Activated naive CD8-positive, alpha-beta T cell treated with anti-CD3 and anti-CD28 coated beads, Interleukin-2, amount 50 U/mL, for 16 hours (primary cell): ENCODE data around the gene KLHL13.
"Not testable (repeated sequence)": the region's sequence is repeated elsewhere in the genome, so short reads cannot be mapped to it uniquely, and the experiment has no call there.

Experiments
- DNase-seq: peaks from one replicate; pipeline ENCODE4 v3.0.0-alpha.2; 2020; ENCODE audit warnings: low read depth, low spot score

Gene KLHL13

DNA sequence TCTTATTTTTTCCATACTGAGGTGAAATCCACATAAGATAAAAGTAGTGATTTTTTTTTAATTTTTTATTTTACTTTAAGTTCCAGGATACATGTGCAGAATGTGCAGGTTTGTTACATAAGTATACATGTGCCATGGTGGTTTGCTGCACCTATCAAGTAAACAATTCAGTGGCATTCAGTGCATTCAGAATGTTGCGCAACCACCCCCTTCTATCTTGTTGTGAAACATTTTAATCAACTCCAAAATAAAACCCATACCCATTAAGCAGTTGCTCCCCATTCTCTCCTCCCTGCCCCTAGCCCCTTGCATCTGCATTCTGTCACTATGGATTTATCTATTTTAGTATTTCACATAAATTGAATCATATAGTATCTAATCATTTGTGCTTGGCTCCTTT is 121.2 kb downstream of the KLHL13 start:
- DNase-seq, result no peak

DNA sequence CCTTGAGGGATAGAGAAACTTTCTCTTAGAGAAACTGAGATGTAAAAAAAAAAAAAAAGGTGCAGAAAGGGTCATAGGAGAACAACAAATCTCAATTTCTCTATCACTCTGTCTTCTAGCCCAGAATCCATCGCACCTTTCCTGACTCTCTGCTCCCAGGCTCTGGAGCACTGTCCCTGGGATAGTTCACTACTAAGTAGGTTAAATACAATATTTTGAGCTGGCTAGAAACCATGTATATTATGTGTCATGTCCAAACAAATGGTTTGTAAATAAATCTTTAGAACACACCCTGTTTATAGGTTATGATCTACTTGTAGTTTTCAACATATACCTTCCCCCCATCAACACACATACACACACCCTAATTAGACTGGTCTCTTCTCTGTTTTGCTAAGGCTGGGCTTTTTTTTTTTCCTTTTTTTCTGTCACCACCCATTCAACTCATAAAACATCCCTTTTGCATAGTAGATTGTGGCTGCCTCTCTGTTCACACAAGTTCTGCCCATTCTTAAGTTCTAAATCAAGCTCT is 124.4 kb downstream of the KLHL13 start:
- no peak for DNase-seq

DNA sequence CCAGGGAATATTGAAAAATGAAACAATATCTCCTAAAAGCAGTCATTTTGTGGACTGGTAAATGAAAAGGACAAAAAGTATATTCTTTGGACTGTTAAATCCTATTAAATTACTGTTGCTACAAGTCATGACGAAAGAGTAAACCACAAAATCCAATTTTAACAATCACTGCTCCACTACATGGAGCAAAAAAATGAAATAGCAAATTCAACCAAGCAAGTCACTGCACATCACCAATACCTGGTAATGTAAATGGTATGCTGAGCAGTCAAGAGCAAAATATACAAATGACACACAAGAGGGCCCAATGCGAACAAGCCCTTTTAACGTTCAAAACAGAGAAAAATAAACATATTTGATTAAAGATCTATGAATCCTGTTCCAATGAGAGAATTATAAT is 126.2 kb downstream of the KLHL13 start:
- no peak for DNase-seq

- no peak for DNase-seq
Observed at GRCh38 chrX:117989512-117989911, 127.1 kb downstream of the KLHL13 start.

DNA sequence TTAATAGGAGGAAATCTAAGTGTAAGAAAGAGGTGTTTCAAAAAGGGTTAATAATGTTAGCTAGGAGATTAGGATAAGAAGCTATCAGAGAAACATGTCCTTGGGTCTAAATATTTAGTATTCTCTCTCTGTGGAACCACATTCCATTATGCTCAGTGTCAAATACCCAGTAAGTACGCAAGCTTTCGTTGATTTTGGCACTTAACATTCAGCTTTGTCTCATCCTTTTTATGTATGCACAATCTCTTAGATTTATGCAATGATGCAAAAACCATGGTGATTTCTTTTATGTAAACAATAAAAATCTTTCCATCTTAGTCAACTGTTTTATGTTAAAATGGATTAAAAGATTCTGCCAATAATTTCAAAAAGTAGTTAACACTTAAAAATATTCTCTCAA is 129.2 kb downstream of the KLHL13 start:
- DNase-seq, result no peak

DNA sequence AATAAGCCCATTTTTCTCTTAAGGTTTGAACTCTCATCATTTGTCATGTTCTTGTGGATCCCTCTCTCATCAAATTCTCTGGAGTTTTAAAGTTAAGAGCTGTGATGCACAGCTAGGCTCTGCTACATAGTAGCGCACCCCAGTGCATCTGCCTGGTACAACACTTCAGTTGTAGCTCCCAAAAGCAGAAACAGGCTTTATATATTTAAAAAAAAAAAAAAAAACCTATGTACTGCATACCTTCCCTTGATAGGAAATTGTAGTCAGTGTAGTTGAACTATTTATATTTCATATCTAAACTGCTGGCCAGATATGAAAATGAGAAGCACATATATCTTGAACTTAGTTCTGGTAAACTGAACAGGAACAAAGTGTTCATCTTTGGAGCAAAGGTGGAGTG is 131.4 kb downstream of the KLHL13 start:
- no peak for DNase-seq

DNA sequence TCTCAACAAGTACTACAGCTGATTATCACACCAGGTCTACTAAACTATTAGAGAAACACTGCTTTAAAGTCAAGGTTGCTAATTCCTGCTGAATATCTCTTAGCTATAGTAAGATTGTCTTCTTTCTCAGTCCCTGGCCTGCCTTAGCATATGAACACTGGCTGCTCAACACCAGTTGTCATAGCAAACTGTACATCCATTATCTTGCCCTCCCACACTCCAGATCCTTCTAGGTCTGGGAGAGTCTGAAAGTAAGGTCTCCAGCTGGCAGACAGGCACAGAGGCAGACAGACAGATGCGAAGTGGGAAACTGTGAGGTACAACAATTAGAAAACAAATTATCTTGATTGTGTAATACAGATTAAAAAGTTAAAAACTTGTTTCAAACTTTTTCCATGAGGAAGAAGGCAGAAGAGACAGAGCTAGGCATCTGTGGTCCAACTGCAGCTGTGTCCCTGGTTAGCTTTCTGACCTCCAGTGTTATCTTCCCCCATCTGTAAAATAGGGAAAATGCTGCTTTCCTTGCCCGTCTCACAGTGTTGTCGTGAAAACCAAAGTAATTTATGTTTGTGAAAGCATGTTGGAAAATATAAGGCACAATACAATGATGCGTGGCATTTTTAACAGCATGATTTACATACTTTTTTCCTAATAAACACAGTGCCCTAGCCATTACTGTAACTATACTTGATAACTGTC is 133.8 kb downstream of the KLHL13 start:
- DNase-seq, result no peak

- no peak for DNase-seq
Observed at GRCh38 chrX:117978402-117978801, 138.2 kb downstream of the KLHL13 start.

GRCh38 chrX:117977526-117977925 is 139.1 kb downstream of the KLHL13 start:
- DNase-seq, result no peak

DNA sequence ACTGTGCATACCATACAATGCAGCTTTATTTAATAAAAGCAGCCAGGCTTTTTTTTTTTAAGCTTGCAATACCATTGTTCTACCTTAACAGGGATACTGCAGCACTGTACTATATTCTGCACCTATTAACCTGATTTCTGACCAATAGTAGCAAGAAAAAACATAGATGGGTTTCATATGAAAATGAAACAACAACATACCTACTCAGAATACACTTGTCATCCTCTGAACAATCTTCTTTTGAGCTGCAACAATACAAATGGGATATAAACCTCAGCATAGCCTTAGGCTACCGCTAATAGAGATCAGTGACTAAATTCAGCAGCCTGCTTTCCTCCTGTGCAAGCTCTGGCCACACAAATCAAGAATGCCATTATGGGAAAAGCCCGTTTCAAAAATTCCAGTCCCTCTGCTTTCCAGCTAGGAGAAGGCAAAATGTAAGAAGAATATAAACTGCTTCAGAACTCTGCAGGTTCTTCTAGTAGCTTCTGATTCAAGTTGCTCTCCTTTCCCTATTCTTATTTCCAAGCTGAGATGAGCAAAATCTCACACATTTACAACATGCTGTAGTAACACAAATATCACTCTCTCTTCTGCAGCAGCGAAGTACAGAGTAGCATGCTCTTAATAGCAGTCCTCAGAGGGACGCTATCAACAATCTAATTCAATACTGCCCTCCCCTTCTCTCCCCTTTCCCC is 143.4 kb downstream of the KLHL13 start:
- no peak for DNase-seq

- no peak for DNase-seq
Observed at GRCh38 chrX:117972711-117973109, 143.9 kb downstream of the KLHL13 start.

DNA sequence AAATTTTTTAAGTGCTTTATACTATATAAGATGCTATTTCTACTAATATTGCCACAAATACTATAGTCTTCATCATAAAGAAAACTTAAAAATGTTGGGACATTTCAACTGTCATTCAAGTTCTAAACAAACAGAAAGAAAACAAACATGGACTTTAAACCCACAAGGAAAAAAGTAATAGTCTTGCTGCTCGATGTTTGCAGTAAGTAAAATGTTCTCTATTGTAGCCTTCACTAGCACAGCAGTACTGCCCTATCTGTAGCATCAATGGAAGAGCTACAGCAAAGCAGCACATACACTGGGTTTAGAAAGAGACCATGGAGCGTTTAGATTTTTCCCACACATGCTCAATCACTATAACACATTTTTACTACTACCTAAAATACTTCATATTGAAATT is 146.8 kb downstream of the KLHL13 start:
- DNase-seq, result no peak

GRCh38 chrX:117969328-117969727 is 147.3 kb downstream of the KLHL13 start:
- no peak for DNase-seq

GRCh38 chrX:117959045-117959444 is 157.6 kb downstream of the KLHL13 start:
- DNase-seq, result no peak

GRCh38 chrX:117957128-117957527 is 159.5 kb downstream of the KLHL13 start:
- DNase-seq, result no peak

DNA sequence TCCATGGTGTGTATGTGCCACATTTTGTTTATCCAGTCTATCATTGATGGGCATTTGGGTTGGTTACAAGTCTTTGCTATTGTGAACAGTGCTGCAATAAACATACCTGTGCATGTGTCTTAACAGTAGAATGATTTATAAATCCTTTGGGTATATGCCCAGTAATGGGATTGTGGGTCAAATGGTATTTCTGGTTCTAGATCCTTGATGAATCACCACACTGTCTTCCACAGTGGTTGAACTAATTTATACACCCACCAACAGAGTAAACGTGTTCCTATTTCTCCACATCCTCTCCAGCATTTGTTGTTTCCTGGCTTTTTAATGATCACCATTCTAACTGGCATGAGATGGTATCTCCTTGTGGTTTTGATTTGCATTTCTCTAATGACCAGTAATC is 177.3 kb downstream of the KLHL13 start:
- not testable (repeated sequence) for DNase-seq

DNA sequence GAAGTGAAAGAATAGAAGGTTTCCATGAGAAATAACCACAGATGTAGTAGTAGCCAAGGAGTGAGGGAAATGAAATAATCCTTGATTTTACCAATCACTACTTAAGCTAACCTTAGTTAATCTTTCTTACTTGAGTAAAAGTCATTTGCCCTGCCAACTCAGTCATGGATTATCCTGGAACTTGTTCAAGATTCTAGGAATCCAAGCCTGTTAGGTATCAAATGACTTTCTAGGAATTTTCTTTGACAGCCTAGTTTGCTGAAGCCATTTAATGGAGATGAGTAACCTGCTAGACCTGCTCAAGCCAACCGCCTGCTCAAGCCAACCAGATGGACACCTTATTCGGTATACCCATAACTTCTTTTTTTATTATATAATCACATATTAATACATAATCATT is 180.5 kb downstream of the KLHL13 start:
- DNase-seq, result no peak

DNA sequence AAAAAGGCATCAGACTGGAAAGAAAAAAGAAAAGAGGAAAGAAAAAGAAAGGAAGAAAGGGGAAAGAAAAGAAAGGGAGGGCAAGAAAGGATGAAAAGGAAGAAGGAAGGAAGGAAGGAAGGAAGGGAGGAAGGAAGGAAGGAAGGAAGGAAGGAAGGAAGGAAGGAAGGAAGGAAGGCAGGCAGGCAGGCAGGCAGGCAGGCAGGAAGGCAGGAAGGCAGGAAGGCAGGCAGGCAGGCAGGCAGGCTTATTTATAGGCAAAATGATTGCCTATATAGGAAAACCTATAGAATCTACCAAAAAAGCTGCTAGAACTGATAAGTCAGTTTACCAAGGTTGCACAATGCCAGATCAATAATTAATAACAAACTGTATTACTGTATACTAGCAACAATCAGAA is 186.5 kb downstream of the KLHL13 start:
- DNase-seq, result not testable (repeated sequence)

DNA sequence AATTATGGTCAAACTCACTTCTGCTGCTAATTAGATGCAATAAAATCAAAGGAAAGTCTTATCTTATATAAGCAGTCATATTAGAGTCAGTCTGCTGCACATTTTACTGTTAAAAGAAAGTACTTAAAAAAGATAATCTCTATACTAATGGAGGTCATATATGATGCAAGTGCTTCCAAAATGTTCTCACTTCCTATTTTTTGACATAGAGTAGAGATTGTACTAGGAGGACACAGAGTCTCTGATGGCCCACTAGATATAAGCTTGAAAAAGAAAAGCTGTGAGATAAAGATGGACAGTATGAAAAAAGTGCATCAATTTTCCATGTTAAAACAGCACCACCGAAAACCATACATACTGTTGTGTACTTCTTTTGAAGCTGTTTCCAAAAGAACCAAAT is 196.9 kb downstream of the KLHL13 start:
- no peak for DNase-seq

DNA sequence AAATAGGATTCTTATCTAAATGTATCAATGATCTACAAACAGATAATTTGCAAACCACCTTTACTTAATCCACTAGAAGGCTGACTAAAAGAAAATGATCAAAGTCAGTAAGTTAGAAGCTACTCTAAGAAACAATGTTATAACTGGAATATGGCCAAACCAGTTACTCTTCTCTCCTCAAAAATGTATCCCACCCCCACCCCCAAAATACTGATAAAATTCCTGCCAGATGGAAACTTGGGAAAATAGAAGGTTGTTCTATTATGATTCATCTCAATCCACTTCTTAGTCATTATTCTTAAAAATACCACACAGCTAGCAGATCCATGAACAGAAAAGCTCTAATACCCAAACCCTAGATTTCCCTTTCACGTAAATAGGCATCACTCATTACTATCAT is 206.4 kb downstream of the KLHL13 start:
- DNase-seq, result no peak

GRCh38 chrX:117898226-117898625 is 218.4 kb downstream of the KLHL13 start:
- no peak for DNase-seq

GRCh38 chrX:117895418-117895817 is 221.2 kb downstream of the KLHL13 start:
- no peak for DNase-seq

DNA sequence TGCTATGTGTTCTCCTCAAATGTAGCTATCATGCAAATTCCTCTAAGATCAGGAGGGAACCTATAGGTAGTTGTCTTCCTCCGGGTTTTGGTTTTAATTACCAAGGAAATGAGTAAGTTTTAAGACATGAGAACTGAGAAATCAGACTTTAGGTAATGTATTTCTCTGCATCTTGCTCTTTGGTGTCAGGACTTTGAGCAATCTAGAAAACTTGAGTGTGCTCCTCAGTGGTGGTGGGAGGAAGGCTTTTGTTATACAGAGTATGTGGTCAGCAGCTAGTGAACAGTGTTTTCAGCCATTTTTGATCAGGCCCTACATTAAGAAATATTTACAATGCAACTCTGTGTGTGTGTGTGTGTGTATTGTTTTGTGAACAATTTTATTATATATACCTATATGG is 224.1 kb downstream of the KLHL13 start:
- no peak for DNase-seq
